Activated CD8-positive, alpha-beta T cell treated with anti-CD3 and anti-CD28 coated beads for 36 hours (primary cell): Measurements from ENCODE around the gene GIT1. TPM values are rescaled to one million over a fixed set of nuclear protein-coding genes. Genes with fewer than 3 reads are reported as not detected.

Experiments used
- ATAC-seq: fragments of 200-7000 bp; cut with Tn5 transposase; one replicate; pipeline ENCODE4 v1.10.0; 2021; ENCODE audit warnings: mild to moderate bottlenecking, moderate library complexity
- CTCF ChIA-PET: fragments of 350-600 bp; sonication (Branson Sonifier 250); formaldehyde crosslinking; loops from one replicate; lab custom pipeline; 2021; ENCODE audit warnings: antibody characterized with exemption; lab: Charles Lee
- POLR2A ChIA-PET: fragments of 350-600 bp; sonication (Branson Sonifier 250); formaldehyde crosslinking; loops from one replicate; lab custom pipeline; 2021; ENCODE audit warnings: antibody characterized with exemption; lab: Charles Lee
- DNase-seq: peaks from one replicate; pipeline ENCODE4 v3.0.0-alpha.2; 2020
- H3K27ac Mint-ChIP-seq: one replicate; pipeline ENCODE4 v1.8.0; 2021; ENCODE audit warnings: mild to moderate bottlenecking, mixed read lengths
- H3K27me3 Mint-ChIP-seq: one replicate; pipeline ENCODE4 v1.8.0; 2021; ENCODE audit warnings: mixed read lengths
- H3K36me3 Mint-ChIP-seq: one replicate; pipeline ENCODE4 v1.8.0; 2021; ENCODE audit warnings: low read depth, mixed read lengths
- H3K4me1 Mint-ChIP-seq: one replicate; pipeline ENCODE4 v1.8.0; 2021; ENCODE audit warnings: low read depth, mixed read lengths
- H3K4me3 Mint-ChIP-seq: one replicate; pipeline ENCODE4 v1.8.0; 2021; ENCODE audit warnings: mild to moderate bottlenecking, moderate library complexity, mixed read lengths
- H3K9me3 Mint-ChIP-seq: one replicate; pipeline ENCODE4 v1.8.0; 2021; ENCODE audit warnings: mixed read lengths
- CTCF ChIP-seq: fragments of 200-600 bp; IDR thresholded peaks from one replicate; pipeline ENCODE4 v1.8.0; 2022; ENCODE audit warnings: antibody characterized with exemption, mild to moderate bottlenecking
- intact Hi-C: fragments of 100-400 bp; cut with micrococcal nuclease; formaldehyde crosslinking; loops from one replicate; pipeline ENCODE4 v1.10.0; 2022
- total RNA-seq, 2 experiments: library from RNA; stranded (reverse); gene quantifications; one replicate each; pipeline ENCODE4 v1.2.3, GENCODE V29; 2021

Gene GIT1
- total RNA-seq, 2 experiments from 2014 or later: 54.8 to 59.3 TPM

- Mint-ChIP-seq H3K9me3 (no peaks in the 10 kb centered on the region), H3K4me3 (no peak overlapping the region), H3K4me1 (peaks cover 48% of the 10 kb centered on the region), H3K27ac (peak overlapping the region; percentile 30), H3K27me3 (no peaks in the 10 kb centered on the region), H3K36me3 (peaks cover 48% of the 10 kb centered on the region)
- no peak for TF ChIP-seq CTCF
- POLR2A ChIA-PET: interaction anchor here (0.8 to 2.4 kb wide), 5 partner anchors 9 to 100 kb away, joined by 3 to 11 read pairs (median 8); partner anchors contain the start of gene ANKRD13B
- ATAC-seq (no peak), DNase-seq (no peak)
- CTCF ChIA-PET: interaction anchor here (2.8 to 14.9 kb wide), 4 partner anchors 10 to 35 kb away, joined by 8 to 172 read pairs (median 58); partner anchors contain the start of genes ABHD15, ANKRD13B and TP53I13
- intact Hi-C loops: loop anchor here (5.0 kb wide), 1 partner anchor 35 kb away; no protein-coding TSS in a partner anchor
These were observed 7.1 kb downstream of the GIT1 start for GRCh38 chr17:29582254-29582765.

GRCh38 chr17:29581583-29582253 lies 7.7 kb downstream of the GIT1 start:
- CTCF ChIA-PET: interaction anchor here (0.9 to 14.9 kb wide), 10 partner anchors 9 to 212 kb away, joined by 3 to 172 read pairs (median 6); partner anchors contain the start of genes ABHD15, ANKRD13B, CORO6 and TP53I13
- Mint-ChIP-seq H3K27ac (no peak overlapping the region), H3K36me3 (peaks cover 48% of the 10 kb centered on the region), H3K9me3 (no peaks in the 10 kb centered on the region), H3K27me3 (no peaks in the 10 kb centered on the region), H3K4me1 (peaks cover 42% of the 10 kb centered on the region), H3K4me3 (no peak overlapping the region)
- intact Hi-C loops: loop anchor here (5.0 kb wide), 1 partner anchor 36 kb away; no protein-coding TSS in a partner anchor
- no peak for TF ChIP-seq CTCF
- DNase-seq (no peak), ATAC-seq (no peak)
- POLR2A ChIA-PET: interaction anchor here (1.0 to 2.8 kb wide), 6 partner anchors 9 to 36 kb away, joined by 4 to 18 read pairs (median 8); partner anchors contain the start of gene ANKRD13B

GRCh38 chr17:29579866-29580771 lies 9.3 kb downstream of the GIT1 start:
- ChIA-PET POLR2A (interaction anchor here (1.8 to 2.8 kb wide), 4 partner anchors 7 to 38 kb away, joined by 8 to 18 read pairs (median 10); partner anchors contain the start of gene ANKRD13B), CTCF (interaction anchor here (0.8 to 14.9 kb wide), 12 partner anchors 7 to 210 kb away, joined by 3 to 172 read pairs (median 4); partner anchors contain the start of genes ABHD15, ANKRD13B, CORO6 and TP53I13)
- Mint-ChIP-seq H3K27me3 (no peaks in the 10 kb centered on the region), H3K36me3 (peaks cover 48% of the 10 kb centered on the region), H3K4me1 (peaks cover 27% of the 10 kb centered on the region), H3K27ac (peak overlapping the region; percentile 89), H3K9me3 (no peaks in the 10 kb centered on the region), H3K4me3 (no peak overlapping the region)
- peak; percentile 83 for TF ChIP-seq CTCF
- intact Hi-C loops: loop anchor here (5.0 kb wide), 1 partner anchor 37 kb away; no protein-coding TSS in a partner anchor
- peak; percentile 97 for DNase-seq
- ATAC-seq: peak; percentile 97

- POLR2A ChIA-PET: interaction anchor here (1.5 to 2.8 kb wide), 2 partner anchors 36 to 39 kb away, joined by 3 to 18 read pairs; no protein-coding TSS in a partner anchor
- ATAC-seq: no peak
- H3K4me1 Mint-ChIP-seq: peaks cover 27% of the 10 kb centered on the region
- CTCF ChIA-PET: interaction anchor here (0.8 to 14.9 kb wide), 5 partner anchors 10 to 209 kb away, joined by 3 to 172 read pairs (median 33); partner anchors contain the start of genes ABHD15, ANKRD13B and TP53I13
- no peak overlapping the region for H3K4me3 Mint-ChIP-seq
- intact Hi-C loops: no loop called here
- H3K27me3 Mint-ChIP-seq: no peaks in the 10 kb centered on the region
- no peak overlapping the region for H3K27ac Mint-ChIP-seq
- no peaks in the 10 kb centered on the region for H3K9me3 Mint-ChIP-seq
- DNase-seq: no peak
- TF ChIP-seq CTCF: no peak
- peaks cover 49% of the 10 kb centered on the region for H3K36me3 Mint-ChIP-seq
These were observed 10.6 kb downstream of the GIT1 start for GRCh38 chr17:29578626-29579485.
